Measurements from ENCODE around the gene FBXW11.

GRCh38 chr5:171834461-171834860 is 172.0 kb downstream of the FBXW11 start:
- TF ChIP-seq FOXM1 (IDR thresholded peaks at IDR 0.05; ENCODE audit: borderline replicate concordance) (no peak), ARNT (IDR thresholded peaks at IDR 0.05) (no peak), FOXK2 (IDR thresholded peaks at IDR 0.05) (no peak), FOXA1 (IDR thresholded peaks at IDR 0.05) (no peak), LEF1 (IDR thresholded peaks at IDR 0.05; ENCODE audit: borderline replicate concordance) (no peak), NFRKB (IDR thresholded peaks at IDR 0.05) (no peak), CTBP1 (IDR thresholded peaks at IDR 0.05; ENCODE audit: borderline replicate concordance) (no peak), ELF4 (IDR thresholded peaks at IDR 0.05) (no peak)
